Tibial nerve (tissue), 4 donors: ENCODE data around the gene UBAP1L. TPM values are rescaled to one million over a fixed set of nuclear protein-coding genes. Genes with fewer than 3 reads are reported as not detected.

ENCODE experiments used
- DNase-seq, 2 donors: peaks; one replicate each; pipeline ENCODE4 v3.0.0-alpha.2; 2019; ENCODE audit warnings: low spot score in 2 of 2
- H3K27ac ChIP-seq, 4 donors: fragments of 200-600 bp; sonication (generic) in 3 of 4; one replicate each; pipeline ENCODE4 v1.5.1; 2017 to 2019; ENCODE audit warnings: mild to moderate bottlenecking in 1 of 4
- H3K27me3 ChIP-seq, 2 donors: fragments of 200-600 bp; sonication (generic) in 1 of 2; one replicate each; pipeline versions ENCODE4 v1.5.1 to v1.6.0; 2017 to 2019
- H3K36me3 ChIP-seq, 3 donors: fragments of 200-600 bp; sonication (generic); one replicate each; pipeline ENCODE4 v1.5.1; 2018 to 2019
- H3K4me1 ChIP-seq, 4 donors: fragments of 200-600 bp; sonication (generic) in 3 of 4; one replicate each; pipeline ENCODE4 v1.5.1; 2017 to 2019
- H3K4me3 ChIP-seq, 4 donors: fragments of 200-600 bp; sonication (generic) in 3 of 4; one replicate each; pipeline ENCODE4 v1.5.1; 2017 to 2019; ENCODE audit warnings: mild to moderate bottlenecking in 1 of 4, moderate library complexity in 1 of 4
- H3K9me3 ChIP-seq, 4 donors: fragments of 200-600 bp; sonication (generic) in 3 of 4; one replicate each; pipeline ENCODE4 v1.5.1; 2017 to 2019
- CTCF ChIP-seq, 5 experiments: fragments of 200-600 bp in 3 of 5; fragments of 450-650 bp in 2 of 5; sonication (generic) in 3 of 5; IDR thresholded peaks; one replicate each; pipeline ENCODE4 v1.5.1; 2016 to 2019; ENCODE audit warnings: antibody characterized with exemption in 5 of 5, mild to moderate bottlenecking in 3 of 5, moderate library complexity in 2 of 5
- EP300 ChIP-seq, 2 donors: sonication (generic); formaldehyde crosslinking; IDR thresholded peaks; one replicate each; pipeline ENCODE4 v1.6.1; 2017; ENCODE audit warnings: antibody characterized with exemption in 2 of 2, mild to moderate bottlenecking in 1 of 2
- POLR2A ChIP-seq, 2 donors: fragments of 450-650 bp; IDR thresholded peaks; one replicate each; pipeline ENCODE4 v1.6.1; 2017; ENCODE audit warnings: antibody characterized with exemption in 2 of 2, mild to moderate bottlenecking in 2 of 2, moderate library complexity in 2 of 2
- WGBS, 2 donors: methylation state at CpG; one replicate each; pipeline ENCODE4 v1.1.5; 2018; 5-methylcytosine and 5-hydroxymethylcytosine counted together
- total RNA-seq, 4 donors: library from RNA; depleted of rRNA; stranded (reverse); fragments of >200 nt; gene quantifications; one replicate each; pipeline ENCODE4 v1.1.0, GENCODE V29; 2016

UBAP1L gene
- total RNA-seq, 4 donors from 2014 or later, result 8.4 to 16.7 (median 14.0) TPM

GRCh38 chr15:65059931-65060596, 54.9 kb downstream of the UBAP1L start:
- Histone ChIP-seq H3K4me1 (peaks cover 0 to 99% (median 70%) of the 10 kb centered on the region in 4 donors), H3K27me3 (no peaks in the 10 kb centered on the region), H3K36me3 (peaks cover 0 to 9% (median 0%) of the 10 kb centered on the region in 3 donors), H3K9me3 (no peaks in the 10 kb centered on the region), H3K4me3 (no peak overlapping the region), H3K27ac (peak overlapping the region; percentile 72 to 95 (median 86))
- TF ChIP-seq EP300 (IDR thresholded peaks at IDR 0.05) (no peak), CTCF (IDR thresholded peaks at IDR 0.05) (no peak), POLR2A (IDR thresholded peaks at IDR 0.05) (no peak)
- DNase-seq, result no peak
- WGBS, 2 donors, result 41 to 55% methylated on average over 4 of the region's 4 CpGs

GRCh38 chr15:65059369-65059750, 55.6 kb downstream of the UBAP1L start:
- H3K4me3 ChIP-seq, result no peak overlapping the region
- 88 to 93% methylated on average over 2 to 3 of the region's 3 CpGs for WGBS, 2 donors
- H3K27ac ChIP-seq, result peak overlapping the region; percentile 72 to 95 (median 86)
- peaks cover 0 to 16% (median 0%) of the 10 kb centered on the region in 3 donors for H3K36me3 ChIP-seq
- no peaks in the 10 kb centered on the region for H3K27me3 ChIP-seq
- no peaks in the 10 kb centered on the region for H3K9me3 ChIP-seq
- H3K4me1 ChIP-seq, result peaks cover 0 to 99% (median 73%) of the 10 kb centered on the region in 4 donors
- DNase-seq, result no peak
- TF ChIP-seq CTCF (IDR thresholded peaks at IDR 0.05) (no peak), EP300 (IDR thresholded peaks at IDR 0.05) (no peak), POLR2A (IDR thresholded peaks at IDR 0.05) (no peak)

- Histone ChIP-seq H3K4me3 (no peak overlapping the region), H3K36me3 (peaks cover 0 to 21% (median 0%) of the 10 kb centered on the region in 3 donors)
These were observed 56.3 kb downstream of the UBAP1L start for GRCh38 chr15:65058394-65059368.

GRCh38 chr15:65057549-65057940, 57.5 kb downstream of the UBAP1L start:
- Histone ChIP-seq H3K4me1 (peaks cover 0 to 86% (median 60%) of the 10 kb centered on the region in 4 donors), H3K27me3 (no peaks in the 10 kb centered on the region), H3K4me3 (no peak overlapping the region), H3K36me3 (peaks cover 0 to 32% (median 0%) of the 10 kb centered on the region in 3 donors), H3K9me3 (no peaks in the 10 kb centered on the region), H3K27ac (peak overlapping the region in 3 of 4 donors; percentile 10 to 95 (median 94))
- DNase-seq, result no peak
- WGBS, 2 donors, result 73 to 78% methylated on average over 8 of the region's 8 CpGs
- no peak for TF ChIP-seq POLR2A (IDR thresholded peaks at IDR 0.05)
- TF ChIP-seq EP300 (IDR thresholded peaks at IDR 0.05), result no peak
- TF ChIP-seq CTCF (IDR thresholded peaks at IDR 0.05), result no peak

More at GRCh38 chr15:65058394-65059368, 56.3 kb downstream of the UBAP1L start:
- WGBS, 2 donors, result 51 to 64% methylated on average over 12 to 13 of the region's 16 CpGs
- Histone ChIP-seq H3K9me3 (no peaks in the 10 kb centered on the region), H3K4me1 (peaks cover 0 to 97% (median 71%) of the 10 kb centered on the region in 4 donors), H3K27me3 (no peaks in the 10 kb centered on the region), H3K27ac (peak overlapping the region; percentile 72 to 95 (median 86))
- no peak for TF ChIP-seq CTCF (IDR thresholded peaks at IDR 0.05)
- no peak for TF ChIP-seq EP300 (IDR thresholded peaks at IDR 0.05)
- no peak for TF ChIP-seq POLR2A (IDR thresholded peaks at IDR 0.05)
- no peak for DNase-seq
